Esophagus muscularis mucosa (tissue), 4 donors: ENCODE data around the gene CD19. TPM values are rescaled to one million over a fixed set of nuclear protein-coding genes. Genes with fewer than 3 reads are reported as not detected.

Source experiments
- DNase-seq: peaks from one replicate; pipeline ENCODE4 v3.0.0-alpha.2; 2017; ENCODE audit errors: extremely low spot score
- H3K27ac ChIP-seq, 4 donors: fragments of 200-600 bp; sonication (generic); replicated peaks in 1 of 4; 1 replicate in 3 of 4; 2 replicates in 1 of 4; pipeline ENCODE4 v1.5.1; 2016 to 2019; ENCODE audit warnings: mild to moderate bottlenecking in 1 of 4
- H3K27me3 ChIP-seq, 4 donors: fragments of 200-600 bp; sonication (generic); one replicate each; pipeline versions ENCODE4 v1.5.1 to v1.6.0; 2016 to 2019
- H3K36me3 ChIP-seq, 4 donors: fragments of 200-600 bp; sonication (generic); one replicate each; pipeline ENCODE4 v1.5.1; 2016 to 2019
- H3K4me1 ChIP-seq, 4 donors: fragments of 200-600 bp; sonication (generic); one replicate each; pipeline ENCODE4 v1.5.1; 2016 to 2019
- H3K4me3 ChIP-seq, 4 donors: fragments of 200-600 bp; sonication (generic); 1 replicate in 2 of 4; 2 replicates in 2 of 4; pipeline ENCODE4 v1.5.1; 2016 to 2019; ENCODE audit warnings: mild to moderate bottlenecking in 4 of 4, moderate library complexity in 1 of 4
- H3K9me3 ChIP-seq, 4 donors: fragments of 200-600 bp; sonication (generic); 1 replicate in 3 of 4; 2 replicates in 1 of 4; pipeline ENCODE4 v1.5.1; 2016 to 2019
- EP300 ChIP-seq: sonication (generic); formaldehyde crosslinking; IDR thresholded peaks from one replicate; pipeline ENCODE4 v1.6.1; 2017; ENCODE audit warnings: antibody characterized with exemption
- POLR2A ChIP-seq: fragments of 450-650 bp; IDR thresholded peaks from one replicate; pipeline ENCODE4 v1.6.1; 2017; ENCODE audit warnings: antibody characterized with exemption, moderate library complexity, mild to moderate bottlenecking, low read depth
- POLR2AphosphoS5 ChIP-seq, 2 donors: sonication (generic); formaldehyde crosslinking; IDR thresholded peaks; one replicate each; pipeline ENCODE4 v1.6.1; 2017; ENCODE audit warnings: antibody characterized with exemption in 2 of 2
- WGBS: methylation state at CpG from one replicate; pipeline ENCODE4 v1.1.5; 2018; 5-methylcytosine and 5-hydroxymethylcytosine counted together
- intact Hi-C: fragments of 100-400 bp; cut with DNase I; formaldehyde crosslinking; loops from one replicate; pipeline ENCODE4 v1.15.1; 2023
- total RNA-seq, 4 donors: library from RNA; depleted of rRNA; stranded (reverse); fragments of >200 nt; gene quantifications; one replicate each; pipeline versions ENCODE4 v1.1.0 to v1.2.1, GENCODE V29; 2016
- TF ChIP-seq, protein P1 (sequence below), 3 experiments: fragments of 200-600 bp in 2 of 3; fragments of 450-650 bp in 1 of 3; sonication (generic) in 2 of 3; IDR thresholded peaks; one replicate each; pipeline ENCODE4 v1.5.1; 2017 to 2019; ENCODE audit warnings: antibody characterized with exemption in 3 of 3, mild to moderate bottlenecking in 2 of 3, moderate library complexity in 1 of 3

The CD19 gene
- total RNA-seq, 4 donors from 2014 or later = 0.66 TPM; not detected in 3

DNA sequence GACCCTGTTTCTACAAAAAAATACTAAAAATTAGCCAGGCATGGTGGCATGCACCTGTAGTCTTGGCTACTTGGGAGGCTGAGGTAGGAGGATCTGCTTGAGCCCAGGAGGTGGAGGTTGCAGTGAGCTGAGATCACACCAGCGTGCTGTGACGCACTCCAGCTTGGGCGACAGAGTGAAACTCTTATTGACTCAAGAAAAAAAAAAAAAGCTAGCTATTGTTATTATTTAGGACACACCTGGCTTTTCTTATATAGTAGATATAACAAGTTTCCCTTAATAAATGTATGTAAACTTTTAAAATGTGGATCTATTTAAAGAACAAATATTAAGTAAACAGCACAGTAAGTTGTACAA lies 8.6 kb upstream of the CD19 start:
- H3K9me3 ChIP-seq = no peaks in the 10 kb centered on the region
- no peak overlapping the region for H3K27ac ChIP-seq
- H3K4me1 ChIP-seq = peaks cover 5 to 18% (median 13%) of the 10 kb centered on the region in 4 donors
- DNase-seq = no peak
- 92% methylated on average over 3 of the region's 3 CpGs for WGBS
- H3K27me3 ChIP-seq = no peaks in the 10 kb centered on the region
- intact Hi-C loops = no loop called here
- peaks cover 0 to 35% (median 24%) of the 10 kb centered on the region in 4 donors for H3K36me3 ChIP-seq
- TF ChIP-seq, protein P1, sequence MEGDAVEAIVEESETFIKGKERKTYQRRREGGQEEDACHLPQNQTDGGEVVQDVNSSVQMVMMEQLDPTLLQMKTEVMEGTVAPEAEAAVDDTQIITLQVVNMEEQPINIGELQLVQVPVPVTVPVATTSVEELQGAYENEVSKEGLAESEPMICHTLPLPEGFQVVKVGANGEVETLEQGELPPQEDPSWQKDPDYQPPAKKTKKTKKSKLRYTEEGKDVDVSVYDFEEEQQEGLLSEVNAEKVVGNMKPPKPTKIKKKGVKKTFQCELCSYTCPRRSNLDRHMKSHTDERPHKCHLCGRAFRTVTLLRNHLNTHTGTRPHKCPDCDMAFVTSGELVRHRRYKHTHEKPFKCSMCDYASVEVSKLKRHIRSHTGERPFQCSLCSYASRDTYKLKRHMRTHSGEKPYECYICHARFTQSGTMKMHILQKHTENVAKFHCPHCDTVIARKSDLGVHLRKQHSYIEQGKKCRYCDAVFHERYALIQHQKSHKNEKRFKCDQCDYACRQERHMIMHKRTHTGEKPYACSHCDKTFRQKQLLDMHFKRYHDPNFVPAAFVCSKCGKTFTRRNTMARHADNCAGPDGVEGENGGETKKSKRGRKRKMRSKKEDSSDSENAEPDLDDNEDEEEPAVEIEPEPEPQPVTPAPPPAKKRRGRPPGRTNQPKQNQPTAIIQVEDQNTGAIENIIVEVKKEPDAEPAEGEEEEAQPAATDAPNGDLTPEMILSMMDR (IDR thresholded peaks at IDR 0.05) = no peak
- no peak overlapping the region for H3K4me3 ChIP-seq

DNA sequence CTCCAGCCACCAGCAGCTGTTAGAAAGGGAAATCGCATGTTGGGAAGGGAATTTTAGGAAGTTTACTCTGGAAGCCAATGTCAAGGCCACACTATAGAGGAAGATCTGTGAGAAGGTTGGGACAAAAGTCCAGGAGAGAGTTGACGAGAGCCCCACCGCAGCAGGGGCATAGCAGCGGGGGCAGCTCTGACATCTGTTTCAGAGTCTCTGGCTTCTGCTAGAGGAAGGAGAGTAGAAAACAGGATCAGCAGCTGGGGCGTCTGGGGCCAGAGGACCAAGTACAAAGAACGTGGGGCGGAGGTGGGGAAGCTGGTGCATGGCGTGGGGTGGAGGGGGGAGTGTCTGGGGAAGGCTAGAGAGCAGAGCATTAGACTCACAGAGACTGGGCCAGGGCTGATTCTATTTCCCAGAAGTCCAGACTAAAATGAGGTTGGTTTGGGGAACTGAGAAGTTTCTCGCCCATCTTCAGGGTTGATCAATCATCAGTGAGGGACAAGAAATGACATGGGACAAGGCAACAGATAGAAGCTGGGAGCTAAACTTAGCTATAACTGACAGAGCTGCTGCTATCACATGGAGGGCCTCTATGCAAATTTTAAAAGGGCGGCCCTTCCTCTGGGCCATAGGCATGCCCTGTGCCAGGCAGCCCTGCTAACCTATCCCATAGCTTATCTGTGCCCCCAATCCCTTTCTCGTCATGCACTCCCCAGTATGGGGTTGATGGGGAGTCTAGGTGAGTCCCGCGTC lies 7.9 kb upstream of the CD19 start:
- TF ChIP-seq POLR2A (no peak), POLR2AphosphoS5 (IDR thresholded peaks at IDR 0.05) (no peak), EP300 (no peak)
- TF ChIP-seq, protein P1 (IDR thresholded peaks at IDR 0.05) = no peak
- DNase-seq = no peak
- Histone ChIP-seq H3K9me3 (no peaks in the 10 kb centered on the region), H3K27ac (peak overlapping the region; percentile 90 to 98 (median 97)), H3K27me3 (no peaks in the 10 kb centered on the region), H3K36me3 (peaks cover 0 to 29% (median 18%) of the 10 kb centered on the region in 4 donors), H3K4me1 (peaks cover 5 to 18% (median 13%) of the 10 kb centered on the region in 4 donors), H3K4me3 (peak overlapping the region in 3 of 4 donors; percentile 78 to 88 (median 84))
- intact Hi-C loops = no loop called here
- WGBS = 82% methylated on average over 13 of the region's 13 CpGs

DNA sequence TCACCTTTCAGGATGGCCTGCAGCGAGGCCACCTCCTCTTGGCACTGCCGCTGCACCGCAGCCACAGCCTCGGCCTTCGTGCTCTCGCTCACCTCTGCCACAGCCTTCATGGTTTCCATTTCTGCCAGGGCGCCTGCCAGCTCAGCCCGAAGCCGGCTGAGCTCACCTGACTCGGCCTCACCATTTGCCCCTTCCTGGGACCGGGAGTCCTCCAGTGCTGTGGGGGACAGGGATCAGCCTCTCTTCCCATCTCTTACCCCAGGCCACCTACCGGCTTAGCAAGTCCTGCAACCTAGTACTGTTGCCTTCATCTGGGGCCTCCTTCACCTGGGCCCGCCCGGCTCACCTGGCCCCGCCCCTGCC lies 7.4 kb upstream of the CD19 start:
- Histone ChIP-seq H3K9me3 (no peaks in the 10 kb centered on the region), H3K27me3 (no peaks in the 10 kb centered on the region), H3K27ac (peak overlapping the region; percentile 90 to 98 (median 97)), H3K36me3 (peaks cover 0 to 24% (median 13%) of the 10 kb centered on the region in 4 donors), H3K4me1 (peaks cover 5 to 18% (median 13%) of the 10 kb centered on the region in 4 donors), H3K4me3 (peak overlapping the region; percentile 63 to 88 (median 81))
- DNase-seq = no peak
- WGBS = 43% methylated on average over 14 of the region's 15 CpGs
- TF ChIP-seq POLR2AphosphoS5 (IDR thresholded peaks at IDR 0.05) (no peak), EP300 (no peak), POLR2A (no peak)
- TF ChIP-seq, protein P1 (IDR thresholded peaks at IDR 0.05) = no peak
- intact Hi-C loops = no loop called here

DNA sequence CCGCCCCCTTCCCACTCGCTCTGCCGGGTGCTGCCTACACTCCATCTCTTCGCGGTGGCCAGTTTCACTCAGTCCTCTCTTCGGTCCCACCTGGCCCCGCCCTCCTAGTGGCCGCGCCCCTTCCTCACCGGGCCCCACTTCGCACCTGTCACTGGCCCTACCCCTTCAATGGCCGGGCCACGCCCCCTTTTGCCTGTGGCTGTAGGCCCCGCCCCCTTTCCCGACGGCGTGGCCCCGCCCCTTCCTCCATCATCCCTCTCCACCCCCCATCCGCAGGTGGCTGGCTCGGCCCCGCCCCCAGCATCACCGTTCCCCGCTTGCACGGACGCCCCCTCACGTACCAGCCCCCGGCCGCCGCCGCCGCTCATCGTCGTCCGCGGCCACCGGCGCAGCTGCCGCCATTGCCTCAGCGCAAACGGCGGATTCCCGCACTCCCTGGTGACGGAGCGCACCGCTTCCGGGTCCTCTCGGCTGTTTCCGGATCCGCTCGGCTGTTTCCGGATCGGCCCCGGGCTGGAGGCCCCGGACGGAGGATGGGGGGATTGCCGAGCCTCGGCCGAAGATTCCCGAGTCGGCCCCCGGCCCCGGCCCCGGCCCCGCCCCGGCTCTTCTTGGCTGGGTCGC lies 6.9 kb upstream of the CD19 start, which contains the start of gene RABEP2:
Gene RABEP2 (minus strand): TSS at position 477 of the 624 bp plus-strand sequence. CDS start 75 bp downstream, at position 402.
- Histone ChIP-seq H3K27me3 (no peaks in the 10 kb centered on the region), H3K36me3 (peaks cover 0 to 19% (median 8%) of the 10 kb centered on the region in 4 donors), H3K27ac (peak within 1 kb of the TSS; percentile 90 to 98 (median 97)), H3K4me3 (peak within 1 kb of the TSS; percentile 63 to 88 (median 81)), H3K4me1 (peaks cover 5 to 18% (median 13%) of the 10 kb centered on the region in 4 donors), H3K9me3 (no peaks in the 10 kb centered on the region)
- TF ChIP-seq POLR2A = peak; percentile 54
- no peak for TF ChIP-seq EP300
- peak; percentile 70 to 84 for TF ChIP-seq POLR2AphosphoS5 (IDR thresholded peaks at IDR 0.05)
- TF ChIP-seq, protein P1 (IDR thresholded peaks at IDR 0.05) = no peak
- intact Hi-C loops = no loop called here
- peak; percentile 97 for DNase-seq
- 4% methylated on average over 19 of the region's 66 CpGs for WGBS
